GM19395 (cell line): Measurements from ENCODE around the gene MFAP4.

Source experiments
- ATAC-seq: cut with Tn5 transposase; IDR thresholded peaks from one replicate; pipeline ENCODE4 v1.9.1; 2021; ENCODE audit warnings: mild to moderate bottlenecking, moderate library complexity; ENCODE audit not compliant: unreplicated experiment

The MFAP4 gene

DNA sequence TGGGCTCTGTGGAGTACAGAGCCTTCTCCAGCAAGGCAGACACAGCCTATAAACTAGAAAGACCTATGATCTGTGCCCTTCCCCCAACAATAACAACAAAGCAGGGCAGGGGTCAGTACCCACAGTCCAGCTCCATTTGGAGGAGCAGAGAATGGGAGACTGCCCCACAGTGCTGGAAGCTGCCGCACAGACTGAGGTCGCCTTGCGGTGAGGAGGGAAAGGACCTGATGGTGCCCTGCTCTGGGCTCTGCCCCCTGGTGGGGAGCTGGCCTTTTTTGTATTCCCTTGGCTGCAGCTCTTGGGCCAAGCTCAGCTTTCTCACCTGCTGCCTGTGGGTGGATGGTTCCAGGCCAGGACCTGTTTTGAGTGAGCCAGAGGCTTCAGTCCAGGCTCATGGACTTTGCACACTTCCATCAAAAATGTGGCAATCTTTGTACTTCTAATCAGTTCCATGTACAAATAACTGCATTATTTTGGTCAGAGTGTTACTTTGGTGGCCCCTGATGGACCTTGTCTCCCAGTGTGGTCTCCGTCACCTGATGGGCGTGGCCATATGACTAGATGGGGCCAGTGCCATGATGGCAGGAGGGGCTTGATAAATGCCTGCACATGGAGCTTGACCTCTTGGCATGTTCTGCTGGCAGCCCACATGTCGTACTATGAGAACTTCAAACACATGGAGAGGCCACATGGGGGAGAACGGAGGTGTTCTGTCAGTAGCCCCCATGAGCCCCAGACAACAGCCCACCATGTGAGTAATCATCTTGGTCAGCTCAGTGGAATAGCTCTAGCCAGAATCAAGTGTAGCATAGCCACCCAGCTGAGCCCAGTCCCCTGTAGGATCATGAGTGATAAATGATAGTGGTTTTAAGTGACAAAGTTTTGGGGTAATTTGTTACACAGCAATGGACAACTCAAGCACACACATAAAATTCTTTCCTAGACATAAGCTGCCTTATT, 48.7 kb downstream of the MFAP4 start:
- ATAC-seq, result no peak

DNA sequence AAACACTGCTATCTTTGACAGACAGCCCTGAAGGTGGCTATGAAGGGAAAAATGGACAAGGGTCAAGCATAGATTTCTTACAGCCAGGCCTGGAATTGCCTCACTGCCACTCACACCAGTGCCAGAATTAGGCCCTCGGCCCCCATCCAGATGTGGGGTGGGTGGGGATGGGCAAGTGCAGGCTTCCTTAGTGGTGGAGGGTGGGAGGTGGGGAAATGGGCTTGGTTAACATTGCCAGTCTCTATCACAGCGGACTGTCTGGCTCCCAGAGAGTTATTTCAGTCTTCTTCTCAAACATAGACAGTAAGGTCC, 49.3 kb downstream of the MFAP4 start:
- no peak for ATAC-seq

DNA sequence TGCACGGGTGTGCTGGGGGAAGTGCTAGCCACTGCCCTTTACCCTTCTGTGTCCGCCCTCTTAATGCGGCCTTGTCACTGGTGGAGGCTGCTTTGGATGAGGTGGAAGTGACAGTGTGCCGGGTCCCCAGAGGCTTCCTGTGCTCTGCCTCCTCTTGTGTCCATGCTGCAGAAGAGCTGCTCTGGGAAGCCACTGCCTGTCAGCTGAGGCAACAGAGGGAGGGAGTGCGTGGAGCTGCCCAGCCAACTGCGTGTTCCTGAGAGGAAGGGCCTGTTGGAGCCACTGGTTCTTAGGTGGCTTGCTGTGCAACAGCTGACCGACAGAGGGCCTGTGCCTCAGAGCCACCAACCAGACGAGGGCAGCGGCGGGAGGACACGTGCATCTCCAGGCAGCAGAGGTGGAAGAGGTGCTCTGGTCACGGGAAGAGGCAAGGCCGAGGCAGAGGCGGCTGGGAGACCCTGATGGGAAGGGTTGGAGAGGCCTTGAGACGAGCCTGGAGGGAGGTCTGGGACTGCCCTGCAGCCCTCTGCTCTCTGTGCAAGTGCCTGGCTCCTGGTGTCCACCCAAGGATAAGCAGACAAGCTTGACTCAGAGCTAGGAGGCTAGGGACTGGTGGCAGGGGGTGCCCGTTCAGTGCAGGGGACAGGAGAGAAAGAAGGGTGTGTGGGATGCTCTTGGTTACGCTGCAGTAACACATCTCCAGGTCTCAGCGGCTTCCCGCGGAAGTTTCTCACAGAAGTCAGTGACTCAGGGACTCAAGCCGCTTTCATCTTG, 49.9 kb downstream of the MFAP4 start:
- no peak for ATAC-seq

DNA sequence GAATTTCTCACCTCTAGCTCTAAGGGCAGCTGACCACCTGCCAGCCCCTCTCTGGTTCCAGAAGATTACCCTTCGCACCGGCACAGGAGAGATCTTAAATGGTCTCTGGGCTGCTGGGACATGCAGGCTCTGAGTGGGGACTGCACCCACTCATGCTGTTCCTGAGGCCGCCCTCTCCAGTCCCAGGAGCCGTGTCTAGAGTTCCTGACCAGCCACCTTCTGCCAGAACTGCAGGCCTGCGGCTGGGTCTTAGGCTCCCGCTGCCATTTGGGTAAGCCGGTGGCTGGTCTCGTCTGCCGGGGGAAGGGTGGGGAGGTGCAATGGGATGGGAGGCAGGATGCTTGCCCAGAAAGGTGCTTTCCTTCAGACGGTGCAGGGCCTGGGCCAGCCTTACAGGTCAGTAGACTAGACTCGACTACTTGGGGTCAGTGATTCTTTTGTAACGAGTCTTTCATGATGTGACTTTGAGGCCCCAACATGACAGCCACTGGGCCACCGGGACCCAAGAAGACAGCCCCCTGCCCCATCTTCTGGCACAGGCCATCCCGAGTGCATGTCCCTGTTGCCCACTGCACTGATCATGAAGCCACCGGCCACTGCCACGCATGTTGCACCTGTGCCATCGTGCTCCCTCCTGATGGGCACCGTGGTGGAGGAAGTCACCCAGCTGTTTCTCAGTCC, 50.9 kb downstream of the MFAP4 start:
- ATAC-seq, result no peak

DNA sequence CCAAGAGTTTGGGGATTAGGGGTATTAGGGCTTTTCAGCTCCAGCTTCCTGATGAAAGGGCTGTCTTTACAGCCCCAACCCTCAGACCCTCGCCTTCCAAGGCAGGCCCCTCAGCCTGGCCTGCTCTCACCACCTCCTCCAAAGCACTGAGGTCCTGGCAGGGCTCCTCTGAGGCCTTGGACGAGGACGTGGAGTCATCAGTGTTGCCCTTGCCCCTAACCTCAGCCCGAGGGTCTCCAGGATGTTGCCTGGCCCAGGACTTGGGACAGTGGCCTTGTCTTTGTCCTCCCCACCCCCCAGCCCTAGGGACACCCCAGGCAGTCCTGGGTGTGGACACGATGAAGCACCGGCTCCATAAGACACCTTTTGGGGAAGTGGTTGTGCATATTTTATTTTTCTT, 52.7 kb downstream of the MFAP4 start:
- ATAC-seq, result no peak

GRCh38 chr17:19333736-19334290, 53.2 kb downstream of the MFAP4 start:
- no peak for ATAC-seq
